IPS-NIHi11 (cell line): ENCODE data around the gene MYBPC1.
"Not testable (repeated sequence)": the region's sequence is repeated elsewhere in the genome, so short reads cannot be mapped to it uniquely, and the experiment has no call there.

Experiments used
- DNase-seq: peaks from one replicate; pipeline ENCODE4 v3.0.0; 2012; ENCODE audit warnings: mixed read lengths, low spot score

Gene MYBPC1

GRCh38 chr12:101696251-101697196 is 101.8 kb downstream of the MYBPC1 start:
- no peak for DNase-seq

DNA sequence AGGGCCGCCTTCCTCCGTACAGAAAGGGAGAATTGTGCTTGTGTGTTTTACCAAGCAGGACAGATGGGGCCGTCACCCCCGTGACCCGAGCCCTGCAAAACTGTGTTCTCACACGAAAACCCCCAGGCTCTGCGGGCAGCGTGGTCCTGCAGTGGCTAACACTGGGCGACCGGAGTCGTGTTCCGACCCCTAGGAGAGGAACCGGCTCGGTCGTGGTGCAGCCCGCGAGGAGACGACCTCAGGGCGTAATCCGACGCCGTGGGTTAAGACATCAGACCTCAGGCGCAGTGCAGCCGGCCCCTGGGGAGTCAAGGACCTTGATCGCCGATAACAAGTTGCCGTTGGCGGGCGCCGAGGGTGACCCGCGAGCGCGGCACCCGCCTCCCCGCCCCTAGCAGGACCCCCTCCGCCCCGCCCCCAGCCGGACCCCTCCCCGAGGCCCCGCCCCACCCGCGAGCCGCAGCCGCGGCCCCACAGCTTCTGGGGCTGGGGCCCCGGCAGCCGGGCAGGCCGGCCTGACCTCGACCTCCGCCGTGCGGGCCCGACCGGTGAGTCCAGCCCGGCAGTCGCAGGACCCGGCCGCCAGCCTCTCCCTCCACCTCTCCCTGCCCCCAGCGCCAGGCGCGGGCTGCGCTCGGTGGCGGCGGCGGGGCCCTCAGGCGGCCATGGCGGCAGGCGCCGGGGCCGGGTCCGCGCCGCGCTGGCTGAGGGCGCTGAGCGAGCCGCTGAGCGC is 102.6 kb downstream of the MYBPC1 start, which contains the start of gene CHPT1:
Gene CHPT1, plus strand, starts transcription at position 444 of the 733 bp plus-strand sequence. Its CDS starts 222 bp downstream, at position 666.
- peak; percentile 89 for DNase-seq

- DNase-seq: peak; percentile 49
Measured at GRCh38 chr12:101697930-101698799, 103.4 kb downstream of the MYBPC1 start.

GRCh38 chr12:101698800-101699347 is 104.1 kb downstream of the MYBPC1 start:
- peak; percentile 22 for DNase-seq

GRCh38 chr12:101700299-101700820 is 105.6 kb downstream of the MYBPC1 start:
- DNase-seq: no peak

DNA sequence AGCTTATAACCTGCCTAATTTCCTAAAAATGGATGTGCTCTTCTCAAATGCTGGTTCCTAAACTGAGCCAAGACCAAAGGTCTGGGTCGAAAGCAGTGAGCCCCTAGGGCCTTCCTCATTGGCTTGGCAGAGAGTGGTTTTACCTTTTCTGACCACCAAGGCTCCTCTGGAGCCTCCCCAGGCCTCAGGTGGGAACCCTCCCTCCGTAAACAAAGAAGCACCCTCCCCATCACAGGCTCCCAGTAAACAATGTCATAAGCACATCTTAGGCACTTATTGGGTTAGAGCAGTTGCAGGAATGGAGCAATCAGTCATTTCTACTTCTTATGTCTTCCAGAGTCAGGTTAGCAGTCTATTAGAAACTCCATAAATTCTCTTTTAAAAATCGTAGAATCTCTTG is 108.7 kb downstream of the MYBPC1 start:
- peak; percentile 18 for DNase-seq

- DNase-seq: no peak
Measured at GRCh38 chr12:101706403-101706802, 111.6 kb downstream of the MYBPC1 start.

DNA sequence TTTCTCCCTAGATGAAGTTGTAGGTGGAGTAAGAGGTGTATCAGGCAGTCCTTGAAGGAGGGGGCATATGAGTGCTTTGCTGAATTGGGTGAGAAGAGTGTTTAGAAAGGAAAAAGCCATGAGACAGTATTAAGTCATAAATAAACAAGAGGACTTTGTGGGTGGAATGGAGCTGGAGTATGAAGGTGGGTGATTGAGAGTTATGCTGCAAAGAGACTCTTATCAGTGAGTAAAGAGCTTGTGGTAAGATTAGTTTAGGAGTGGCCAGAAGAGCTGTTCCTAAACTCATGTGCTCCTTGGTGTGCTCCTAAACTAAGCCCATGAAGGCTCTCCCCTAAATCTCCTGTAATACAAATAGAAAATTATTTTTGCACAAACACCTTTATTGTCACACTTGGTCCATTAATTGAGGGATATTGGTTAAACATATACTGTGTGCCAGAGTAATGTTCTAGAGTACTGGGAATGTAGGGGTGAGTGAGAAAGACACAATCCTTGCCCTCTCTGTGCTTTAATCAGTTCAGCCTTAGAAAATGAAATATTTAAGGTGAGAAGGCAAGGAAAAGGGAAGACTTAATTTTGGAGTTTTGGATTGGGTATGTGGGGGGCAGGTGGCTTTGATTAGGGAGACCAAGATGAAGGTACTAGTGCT is 112.5 kb downstream of the MYBPC1 start:
- no peak for DNase-seq

DNA sequence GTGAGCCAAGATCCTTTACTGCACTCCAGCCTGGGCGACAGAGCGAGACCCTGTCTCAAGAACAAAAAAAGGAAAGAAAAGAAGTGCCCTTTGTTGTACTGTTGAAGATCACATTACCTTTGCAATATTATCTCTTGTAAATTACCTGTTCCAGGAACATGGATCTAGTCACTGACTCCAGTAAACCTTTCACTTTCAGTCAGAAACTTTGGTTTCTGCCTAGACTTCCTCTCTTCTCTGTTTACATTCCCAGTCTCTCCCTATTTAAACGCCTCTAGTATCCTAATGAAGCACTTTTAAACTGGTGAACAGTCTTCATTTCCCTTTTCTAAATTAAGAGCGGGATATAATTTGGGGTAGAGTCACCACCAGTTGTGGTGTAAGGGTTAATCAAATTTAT is 115.5 kb downstream of the MYBPC1 start:
- DNase-seq: no peak

DNA sequence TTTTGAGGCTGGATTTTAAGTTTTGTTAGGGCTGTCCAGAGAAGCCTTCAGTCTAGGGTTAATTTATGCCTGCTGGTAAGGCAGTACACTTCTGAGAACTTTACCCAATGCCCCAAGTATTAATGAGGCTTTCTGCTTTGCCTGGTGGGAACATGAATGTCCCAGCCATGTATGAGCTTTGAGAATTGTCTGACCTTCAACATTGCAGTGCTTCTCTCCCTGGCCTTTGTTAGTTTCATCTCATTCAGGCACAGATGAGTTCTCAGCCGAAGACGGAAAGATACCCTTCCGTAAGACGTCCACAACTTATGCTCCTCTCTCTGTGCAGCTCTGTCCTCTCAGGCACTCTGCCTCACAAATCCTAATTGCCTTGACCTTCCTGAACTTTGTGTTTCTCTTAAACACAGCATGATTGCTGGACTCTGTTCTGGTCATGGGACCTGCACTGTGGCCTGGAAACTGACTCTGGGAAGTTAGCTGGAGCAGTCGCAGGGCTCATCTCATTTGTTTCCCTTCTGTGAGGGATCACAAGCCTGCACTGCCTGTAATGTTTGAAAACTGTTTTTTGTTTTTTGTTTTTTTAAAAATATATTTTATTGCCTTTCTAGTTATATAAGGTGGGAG is 118.4 kb downstream of the MYBPC1 start:
- no peak for DNase-seq

DNA sequence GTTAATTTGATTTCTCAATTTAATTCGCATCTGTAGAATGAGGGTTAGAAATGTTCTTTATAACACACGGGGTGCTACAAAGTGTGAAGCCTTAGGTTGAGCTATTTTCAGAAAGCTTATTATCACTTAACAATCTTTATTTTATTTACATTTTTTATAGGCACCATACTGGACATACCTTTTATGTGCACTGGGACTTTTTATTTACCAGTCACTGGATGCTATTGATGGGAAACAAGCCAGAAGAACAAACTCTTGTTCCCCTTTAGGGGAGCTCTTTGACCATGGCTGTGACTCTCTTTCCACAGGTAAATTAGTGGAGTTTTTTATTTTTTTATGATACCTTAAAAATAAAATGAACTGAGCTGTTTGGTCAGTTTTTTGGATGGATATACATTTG is 119.2 kb downstream of the MYBPC1 start:
- DNase-seq: no peak

- DNase-seq: no peak
Measured at GRCh38 chr12:101714877-101715444, 120.2 kb downstream of the MYBPC1 start.

GRCh38 chr12:101719566-101719965 is 124.8 kb downstream of the MYBPC1 start:
- no peak for DNase-seq

GRCh38 chr12:101720118-101720517 is 125.3 kb downstream of the MYBPC1 start:
- no peak for DNase-seq

GRCh38 chr12:101722392-101722791 is 127.6 kb downstream of the MYBPC1 start:
- DNase-seq: no peak

- DNase-seq: no peak
Measured at GRCh38 chr12:101727098-101727497, 132.3 kb downstream of the MYBPC1 start.

DNA sequence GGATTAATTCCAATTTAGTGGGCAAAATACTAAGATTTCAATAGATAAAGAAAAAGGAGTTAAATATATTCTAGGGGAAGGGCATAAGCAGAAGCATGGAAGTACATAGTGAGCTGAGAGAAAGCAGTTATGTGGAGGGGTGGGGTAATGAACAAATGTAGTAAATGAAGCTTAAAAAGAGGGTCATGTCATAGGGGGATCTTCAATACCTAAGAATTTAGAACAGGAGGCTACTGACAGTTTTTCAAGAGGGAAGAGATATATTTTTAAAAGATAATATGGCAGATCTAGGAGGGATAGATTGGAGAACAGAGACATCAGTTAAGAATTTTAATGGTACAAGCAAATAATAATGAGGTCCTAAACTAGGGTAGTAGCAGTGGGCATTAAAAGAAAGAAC is 135.1 kb downstream of the MYBPC1 start:
- no peak for DNase-seq

- DNase-seq: no peak
Measured at GRCh38 chr12:101732318-101732717, 137.5 kb downstream of the MYBPC1 start.

GRCh38 chr12:101733166-101733565 is 138.4 kb downstream of the MYBPC1 start:
- no peak for DNase-seq

DNA sequence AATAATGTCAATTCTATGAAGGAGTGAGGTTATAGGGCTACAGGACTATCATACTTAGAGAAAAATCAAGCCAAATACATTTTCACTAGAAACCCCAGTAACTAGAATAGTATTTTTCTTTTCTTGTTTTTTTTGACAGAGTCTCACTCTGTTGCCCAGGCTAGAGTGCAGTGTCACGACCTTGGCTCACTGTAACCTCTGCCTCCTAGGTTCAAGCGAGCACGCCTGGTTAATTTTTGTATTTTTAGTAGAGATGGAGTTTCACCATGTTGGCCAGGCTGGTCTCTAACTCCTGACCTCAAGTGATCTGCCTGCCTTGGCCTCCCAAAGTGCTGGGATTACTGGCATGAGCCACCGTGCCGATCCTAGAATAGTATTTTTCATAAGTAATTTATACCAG is 139.7 kb downstream of the MYBPC1 start:
- not testable (repeated sequence) for DNase-seq
